Endothelial cell (in vitro differentiated cells): Measurements from ENCODE around the gene XXYLT1. TPM values are rescaled to one million over a fixed set of nuclear protein-coding genes. Genes with fewer than 3 reads are reported as not detected.
"Not testable (repeated sequence)": the region's sequence is repeated elsewhere in the genome, so short reads cannot be mapped to it uniquely, and the experiment has no call there.

Experiments
- DNase-seq: peaks from one replicate; pipeline ENCODE4 v3.0.0; 2021; ENCODE audit warnings: low spot score
- H3K27ac Mint-ChIP-seq: one replicate; pipeline ENCODE4 v1.8.0; 2021; ENCODE audit warnings: mixed read lengths, inconsistent platforms; ENCODE audit not compliant: unreplicated experiment
- H3K27me3 Mint-ChIP-seq: one replicate; pipeline ENCODE4 v1.8.0; 2021; ENCODE audit warnings: mild to moderate bottlenecking, moderate library complexity, mixed read lengths, inconsistent platforms; ENCODE audit not compliant: unreplicated experiment
- H3K36me3 Mint-ChIP-seq: one replicate; pipeline ENCODE4 v1.8.0; 2021; ENCODE audit warnings: mild to moderate bottlenecking, low read depth, mixed read lengths, inconsistent platforms; ENCODE audit not compliant: unreplicated experiment
- H3K4me1 Mint-ChIP-seq: one replicate; pipeline ENCODE4 v1.8.0; 2021; ENCODE audit warnings: mild to moderate bottlenecking, mixed read lengths, inconsistent platforms; ENCODE audit not compliant: unreplicated experiment
- H3K4me3 Mint-ChIP-seq: one replicate; pipeline ENCODE4 v1.8.0; 2021; ENCODE audit warnings: mild to moderate bottlenecking, mixed read lengths, inconsistent platforms; ENCODE audit not compliant: unreplicated experiment
- H3K9me3 Mint-ChIP-seq: one replicate; pipeline ENCODE4 v1.8.0; 2021; ENCODE audit warnings: mixed read lengths, inconsistent platforms; ENCODE audit not compliant: unreplicated experiment
- total RNA-seq: library from RNA; stranded (reverse); fragmentation: NEBNext Ultra II Directional; extraction: Animal tissue kit (Norgen Biotek cat#: 25700); gene quantifications from one replicate; pipeline ENCODE4 v1.2.1, GENCODE V29; 2021; ENCODE audit not compliant: unreplicated experiment
- TF ChIP-seq, protein P1 (sequence below): fragments of 200-600 bp; sonication (generic); IDR thresholded peaks from one replicate; pipeline ENCODE4 v1.5.0; 2021; ENCODE audit warnings: antibody characterized with exemption; ENCODE audit not compliant: unreplicated experiment

XXYLT1 gene
- total RNA-seq, 1 donor from 2014 or later, result 25.0 TPM

- DNase-seq, result no peak
- Mint-ChIP-seq H3K4me3 (no peak overlapping the region), H3K27me3 (peaks cover 15% of the 10 kb centered on the region)
These were observed 216.6 kb downstream of the XXYLT1 start for GRCh38 chr3:195054311-195054710.

GRCh38 chr3:195052939-195053338, 218.0 kb downstream of the XXYLT1 start:
- TF ChIP-seq, protein P1, sequence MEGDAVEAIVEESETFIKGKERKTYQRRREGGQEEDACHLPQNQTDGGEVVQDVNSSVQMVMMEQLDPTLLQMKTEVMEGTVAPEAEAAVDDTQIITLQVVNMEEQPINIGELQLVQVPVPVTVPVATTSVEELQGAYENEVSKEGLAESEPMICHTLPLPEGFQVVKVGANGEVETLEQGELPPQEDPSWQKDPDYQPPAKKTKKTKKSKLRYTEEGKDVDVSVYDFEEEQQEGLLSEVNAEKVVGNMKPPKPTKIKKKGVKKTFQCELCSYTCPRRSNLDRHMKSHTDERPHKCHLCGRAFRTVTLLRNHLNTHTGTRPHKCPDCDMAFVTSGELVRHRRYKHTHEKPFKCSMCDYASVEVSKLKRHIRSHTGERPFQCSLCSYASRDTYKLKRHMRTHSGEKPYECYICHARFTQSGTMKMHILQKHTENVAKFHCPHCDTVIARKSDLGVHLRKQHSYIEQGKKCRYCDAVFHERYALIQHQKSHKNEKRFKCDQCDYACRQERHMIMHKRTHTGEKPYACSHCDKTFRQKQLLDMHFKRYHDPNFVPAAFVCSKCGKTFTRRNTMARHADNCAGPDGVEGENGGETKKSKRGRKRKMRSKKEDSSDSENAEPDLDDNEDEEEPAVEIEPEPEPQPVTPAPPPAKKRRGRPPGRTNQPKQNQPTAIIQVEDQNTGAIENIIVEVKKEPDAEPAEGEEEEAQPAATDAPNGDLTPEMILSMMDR, result no peak
- no peak for DNase-seq
- Mint-ChIP-seq H3K4me3 (peak overlapping the region; percentile 9), H3K4me1 (peaks cover 23% of the 10 kb centered on the region), H3K27ac (peak overlapping the region; percentile 10), H3K36me3 (no peaks in the 10 kb centered on the region), H3K27me3 (peaks cover 15% of the 10 kb centered on the region), H3K9me3 (no peaks in the 10 kb centered on the region)

More at GRCh38 chr3:195054311-195054710, 216.6 kb downstream of the XXYLT1 start:
- Mint-ChIP-seq H3K4me1 (peaks cover 17% of the 10 kb centered on the region), H3K27ac (no peak overlapping the region), H3K9me3 (no peaks in the 10 kb centered on the region), H3K36me3 (no peaks in the 10 kb centered on the region)
- TF ChIP-seq, protein P1, result no peak

GRCh38 chr3:195050296-195050695, 220.7 kb downstream of the XXYLT1 start:
- Mint-ChIP-seq H3K27me3 (peaks cover 10% of the 10 kb centered on the region), H3K4me1 (peaks cover 23% of the 10 kb centered on the region)
- DNase-seq, H3K9me3 Mint-ChIP-seq, H3K27ac Mint-ChIP-seq, H3K4me3 Mint-ChIP-seq, H3K36me3 Mint-ChIP-seq: not testable (repeated sequence)

GRCh38 chr3:195048059-195048905, 222.7 kb downstream of the XXYLT1 start:
- TF ChIP-seq, protein P1, result no peak
- Mint-ChIP-seq H3K27ac (no peak overlapping the region), H3K4me3 (no peak overlapping the region), H3K36me3 (no peaks in the 10 kb centered on the region), H3K9me3 (no peaks in the 10 kb centered on the region), H3K4me1 (peaks cover 17% of the 10 kb centered on the region), H3K27me3 (peaks cover 5% of the 10 kb centered on the region)
- no peak for DNase-seq

DNA sequence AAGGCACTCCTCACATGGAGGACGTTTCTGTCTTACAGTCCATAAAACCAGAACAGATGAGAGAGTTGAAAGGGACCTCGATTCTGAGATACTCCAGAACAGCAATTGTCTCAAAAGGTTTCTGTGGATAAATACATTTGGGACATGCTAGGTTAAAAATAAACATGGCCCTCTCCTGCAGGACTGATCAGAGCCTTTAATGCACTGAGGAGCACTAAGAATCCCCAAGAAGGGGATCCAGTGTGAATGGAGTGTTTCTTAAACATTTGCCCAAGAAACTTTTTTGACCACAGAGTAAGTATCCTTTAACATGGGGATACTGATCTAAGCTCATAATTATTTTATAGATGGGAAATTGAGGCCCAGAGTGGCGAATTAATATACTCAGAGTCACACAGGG, 223.4 kb downstream of the XXYLT1 start:
- Mint-ChIP-seq H3K4me3 (no peak overlapping the region), H3K36me3 (no peaks in the 10 kb centered on the region), H3K27ac (no peak overlapping the region), H3K4me1 (peaks cover 16% of the 10 kb centered on the region), H3K27me3 (peaks cover 5% of the 10 kb centered on the region), H3K9me3 (no peaks in the 10 kb centered on the region)
- no peak for DNase-seq
- TF ChIP-seq, protein P1, result no peak
